Endodermal cell (in vitro differentiated cells): ENCODE results near the gene ARMH1. TPM values are rescaled to one million over a fixed set of nuclear protein-coding genes. Genes with fewer than 3 reads are reported as not detected.

Source experiments
- DNase-seq: peaks from one replicate; pipeline ENCODE4 v3.0.0-alpha.2; 2017
- H3K27ac ChIP-seq: 2 replicates; pipeline ENCODE4 v1.5.1; 2013; ENCODE audit warnings: mild to moderate bottlenecking, low read depth, low read length, moderate library complexity
- H3K27me3 ChIP-seq: 2 replicates; pipeline ENCODE4 v1.6.1; 2013; ENCODE audit warnings: mild to moderate bottlenecking, low read length, moderate library complexity; ENCODE audit not compliant: insufficient read depth, control insufficient read depth, poor library complexity, severe bottlenecking
- H3K36me3 ChIP-seq: 2 replicates; pipeline ENCODE4 v1.7.0; 2013; ENCODE audit warnings: mild to moderate bottlenecking, low read length, moderate library complexity; ENCODE audit not compliant: control insufficient read depth, insufficient read depth
- H3K4me1 ChIP-seq: one replicate; pipeline ENCODE4 v1.7.0; 2013; ENCODE audit warnings: low read length; ENCODE audit not compliant: control insufficient read depth, insufficient read depth
- H3K4me3 ChIP-seq: 2 replicates; pipeline ENCODE4 v1.5.1; 2013; ENCODE audit warnings: mild to moderate bottlenecking, low read length, moderate library complexity
- H3K9ac ChIP-seq: 2 replicates; pipeline ENCODE4 v1.6.1; 2013; ENCODE audit warnings: mild to moderate bottlenecking, low read length, moderate library complexity; ENCODE audit not compliant: poor library complexity, severe bottlenecking; ENCODE audit errors: extremely low read depth
- H3K9me3 ChIP-seq: 2 replicates; pipeline ENCODE4 v1.6.1; 2013; ENCODE audit warnings: mild to moderate bottlenecking, low read length, moderate library complexity; ENCODE audit not compliant: control insufficient read depth
- H3K27ac Mint-ChIP-seq: 2 replicates; pipeline ENCODE4 v1.8.0; 2020; ENCODE audit warnings: mixed read lengths
- H3K27me3 Mint-ChIP-seq: 2 replicates; pipeline ENCODE4 v1.8.0; 2021; ENCODE audit warnings: mild to moderate bottlenecking, mixed read lengths; ENCODE audit not compliant: insufficient read depth
- H3K36me3 Mint-ChIP-seq: 2 replicates; pipeline ENCODE4 v1.8.0; 2020; ENCODE audit warnings: low read depth, mixed read lengths
- H3K4me1 Mint-ChIP-seq: 2 replicates; pipeline ENCODE4 v1.8.0; 2020; ENCODE audit warnings: mixed read lengths
- H3K4me3 Mint-ChIP-seq: 2 replicates; pipeline ENCODE4 v1.8.0; 2020; ENCODE audit warnings: mild to moderate bottlenecking, moderate library complexity, mixed read lengths
- H3K9me3 Mint-ChIP-seq: 2 replicates; pipeline ENCODE4 v1.8.0; 2020; ENCODE audit warnings: mild to moderate bottlenecking, mixed read lengths
- WGBS, 2 experiments: methylation state at CpG; one replicate each; pipeline versions ENCODE4 v1.1.5 to v1.1.7; 2013; ENCODE audit warnings: missing lambda C conversion rate in 2 of 2, mixed read lengths in 1 of 2; ENCODE audit not compliant: insufficient coverage in 1 of 2, insufficient read length in 1 of 2; 5-methylcytosine and 5-hydroxymethylcytosine counted together
- total RNA-seq, 2 donors: library from RNA; stranded (reverse); fragmentation: NEBNext Ultra II Directional in 1 of 2; extraction: Animal tissue kit (Norgen Biotek cat#: 25700) in 1 of 2; gene quantifications; 2 replicates in 1 of 2; 3 replicates in 1 of 2; pipeline ENCODE4 v1.2.1, GENCODE V29; 2021
- TF ChIP-seq, protein P1 (sequence below): fragments of 200-600 bp; sonication (generic); conservative IDR thresholded peaks from 2 replicates; pipeline ENCODE4 v1.5.0; 2021; ENCODE audit warnings: antibody characterized with exemption, mild to moderate bottlenecking

The ARMH1 gene
- total RNA-seq, 2 donors from 2014 or later: 3.9 to 6.3 TPM

DNA sequence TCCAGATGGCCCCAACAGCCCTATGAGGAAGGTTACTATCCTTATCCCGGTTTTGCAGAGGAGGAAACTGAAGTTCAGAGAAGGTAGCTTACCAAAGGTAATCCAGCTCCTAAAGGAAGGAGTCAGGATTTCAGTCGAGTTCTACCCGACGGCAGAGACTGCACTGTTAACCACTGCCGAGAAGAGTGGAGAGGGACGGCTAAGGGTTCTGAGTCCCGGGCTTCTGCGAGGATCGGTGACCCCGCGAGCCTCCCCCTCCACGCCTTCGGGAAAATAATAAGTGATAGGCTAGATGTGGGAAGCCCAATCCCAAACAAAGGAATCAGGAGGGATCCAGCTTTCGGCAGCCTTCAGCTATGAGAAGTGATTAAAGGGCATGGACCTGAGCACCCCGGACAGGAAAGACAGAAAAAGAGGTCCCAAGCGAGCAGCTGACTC lies 820 bp upstream of the ARMH1 start:
- DNase-seq: no peak
- peak overlapping the region; percentile 95 for H3K27ac Mint-ChIP-seq
- Histone ChIP-seq H3K27me3 (no peaks in the 10 kb centered on the region), H3K4me1 (no peaks in the 10 kb centered on the region), H3K9ac (peak overlapping the region; percentile 53), H3K4me3 (peak overlapping the region; percentile 86), H3K27ac (no peak overlapping the region), H3K9me3 (no peaks in the 10 kb centered on the region), H3K36me3 (no peaks in the 10 kb centered on the region)
- TF ChIP-seq, protein P1, sequence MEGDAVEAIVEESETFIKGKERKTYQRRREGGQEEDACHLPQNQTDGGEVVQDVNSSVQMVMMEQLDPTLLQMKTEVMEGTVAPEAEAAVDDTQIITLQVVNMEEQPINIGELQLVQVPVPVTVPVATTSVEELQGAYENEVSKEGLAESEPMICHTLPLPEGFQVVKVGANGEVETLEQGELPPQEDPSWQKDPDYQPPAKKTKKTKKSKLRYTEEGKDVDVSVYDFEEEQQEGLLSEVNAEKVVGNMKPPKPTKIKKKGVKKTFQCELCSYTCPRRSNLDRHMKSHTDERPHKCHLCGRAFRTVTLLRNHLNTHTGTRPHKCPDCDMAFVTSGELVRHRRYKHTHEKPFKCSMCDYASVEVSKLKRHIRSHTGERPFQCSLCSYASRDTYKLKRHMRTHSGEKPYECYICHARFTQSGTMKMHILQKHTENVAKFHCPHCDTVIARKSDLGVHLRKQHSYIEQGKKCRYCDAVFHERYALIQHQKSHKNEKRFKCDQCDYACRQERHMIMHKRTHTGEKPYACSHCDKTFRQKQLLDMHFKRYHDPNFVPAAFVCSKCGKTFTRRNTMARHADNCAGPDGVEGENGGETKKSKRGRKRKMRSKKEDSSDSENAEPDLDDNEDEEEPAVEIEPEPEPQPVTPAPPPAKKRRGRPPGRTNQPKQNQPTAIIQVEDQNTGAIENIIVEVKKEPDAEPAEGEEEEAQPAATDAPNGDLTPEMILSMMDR: no peak
- peaks cover 15% of the 10 kb centered on the region for H3K4me1 Mint-ChIP-seq
- no peaks in the 10 kb centered on the region for H3K9me3 Mint-ChIP-seq
- peaks cover 5% of the 10 kb centered on the region for H3K36me3 Mint-ChIP-seq
- 4 to 7% methylated on average over 9 to 16 of the region's 16 CpGs for WGBS, 2 experiments
- peak overlapping the region; percentile 79 for H3K4me3 Mint-ChIP-seq
- no peaks in the 10 kb centered on the region for H3K27me3 Mint-ChIP-seq

DNA sequence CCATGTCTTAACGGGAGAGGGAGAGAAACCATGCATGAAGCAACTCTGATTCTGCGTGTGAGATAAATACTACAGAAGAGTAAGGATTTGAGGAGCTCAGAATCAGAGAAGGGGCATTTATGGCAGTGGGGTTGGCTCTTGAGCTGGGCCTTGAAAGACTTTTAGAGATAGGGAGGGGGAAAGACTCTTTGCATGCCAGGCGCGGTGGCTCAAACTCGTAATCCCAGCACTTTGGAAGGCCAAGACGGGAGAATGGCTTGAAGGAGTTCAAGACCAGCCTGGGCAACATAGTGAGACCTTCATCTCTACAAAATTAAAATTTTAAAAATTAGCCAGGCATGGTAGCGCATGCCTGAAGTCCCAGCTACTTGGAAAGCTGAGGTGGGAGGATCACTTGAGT lies 672 bp downstream of the ARMH1 start:
- Histone ChIP-seq H3K36me3 (no peaks in the 10 kb centered on the region), H3K27me3 (no peaks in the 10 kb centered on the region), H3K9ac (peak overlapping the region; percentile 54), H3K4me3 (peak overlapping the region; percentile 86), H3K9me3 (no peaks in the 10 kb centered on the region), H3K27ac (no peak overlapping the region), H3K4me1 (no peaks in the 10 kb centered on the region)
- WGBS, 2 experiments: 91 to 92% methylated on average over 7 of the region's 7 CpGs
- TF ChIP-seq, protein P1: no peak
- Mint-ChIP-seq H3K4me3 (peak overlapping the region; percentile 79), H3K9me3 (no peaks in the 10 kb centered on the region), H3K27me3 (no peaks in the 10 kb centered on the region), H3K36me3 (peaks cover 6% of the 10 kb centered on the region), H3K4me1 (peaks cover 15% of the 10 kb centered on the region), H3K27ac (peak overlapping the region; percentile 95)
- no peak for DNase-seq

- peaks cover 6% of the 10 kb centered on the region for H3K36me3 Mint-ChIP-seq
- no peak for DNase-seq
- H3K27me3 ChIP-seq: no peaks in the 10 kb centered on the region
- TF ChIP-seq, protein P1: no peak
- H3K4me3 Mint-ChIP-seq: no peak overlapping the region
- no peaks in the 10 kb centered on the region for H3K4me1 ChIP-seq
- no peak overlapping the region for H3K4me3 ChIP-seq
- H3K9me3 ChIP-seq: no peaks in the 10 kb centered on the region
- no peak overlapping the region for H3K27ac ChIP-seq
- 85 to 87% methylated on average over 3 to 5 of the region's 5 CpGs for WGBS, 2 experiments
- H3K27ac Mint-ChIP-seq: no peak overlapping the region
- no peaks in the 10 kb centered on the region for H3K27me3 Mint-ChIP-seq
- H3K9ac ChIP-seq: no peak overlapping the region
- H3K9me3 Mint-ChIP-seq: no peaks in the 10 kb centered on the region
- no peaks in the 10 kb centered on the region for H3K36me3 ChIP-seq
- peaks cover 17% of the 10 kb centered on the region for H3K4me1 Mint-ChIP-seq
Observed at GRCh38 chr1:44676484-44677200, 2.1 kb downstream of the ARMH1 start.
